K562 (cell line): ENCODE data around the gene RRBP1. TPM values are rescaled to one million over a fixed set of nuclear protein-coding genes. Genes with fewer than 3 reads are reported as not detected.

Experiments used
- CXXC5 ChIP-seq: fragments of 250-450 bp; sonication (Bioruptor Pico); IDR thresholded peaks from 2 replicates; pipeline ENCODE4 v1.8.0; 2022; ENCODE audit warnings: inconsistent platforms, mild to moderate bottlenecking, moderate library complexity
- ETV1 ChIP-seq: fragments of 450-650 bp; conservative IDR thresholded peaks from 2 replicates; pipeline ENCODE4 v1.6.1; 2016; ENCODE audit warnings: missing genetic modification characterization, control low read depth, low read depth, missing compliant biosample characterization
- KDM1A ChIP-seq, 2 experiments: fragments of 450-650 bp; IDR thresholded peaks; 2 replicates each; pipeline ENCODE4 v1.6.1; 2016; ENCODE audit warnings: mild to moderate bottlenecking in 2 of 2
- MEF2A ChIP-seq: IDR thresholded peaks from 2 replicates; pipeline ENCODE4 v1.6.1; 2011; ENCODE audit warnings: low read depth, mild to moderate bottlenecking, low read length, moderate library complexity; ENCODE audit not compliant: control insufficient read depth
- PML ChIP-seq: IDR thresholded peaks from 2 replicates; pipeline ENCODE4 v1.6.1; 2012; ENCODE audit warnings: low read length, inconsistent platforms
- STAG1 ChIP-seq: sonication (generic); formaldehyde crosslinking; IDR thresholded peaks from 2 replicates; pipeline ENCODE4 v1.5.0; 2020; ENCODE audit warnings: missing genetic modification reagents, borderline replicate concordance
- ZNF133 ChIP-seq: fragments of 250-450 bp; sonication (Bioruptor Pico); IDR thresholded peaks from 2 replicates; pipeline ENCODE4 v1.4.0; 2020; ENCODE audit warnings: mild to moderate bottlenecking
- ZNF184 ChIP-seq: sonication (generic); formaldehyde crosslinking; IDR thresholded peaks from 2 replicates; pipeline ENCODE4 v1.5.0; 2020; ENCODE audit warnings: missing genetic modification reagents
- ZNF586 ChIP-seq: fragments of 450-650 bp; formaldehyde crosslinking; conservative IDR thresholded peaks from 2 replicates; pipeline ENCODE4 v1.4.0; 2020; ENCODE audit warnings: mild to moderate bottlenecking, moderate library complexity
- ZNF830 ChIP-seq: fragments of 250-450 bp; sonication (Bioruptor Pico); IDR thresholded peaks from 2 replicates; pipeline ENCODE4 v1.5.0; 2021; ENCODE audit warnings: mild to moderate bottlenecking
- polyA plus RNA-seq, 8 experiments: library from polyadenylated mRNA; depleted of rRNA in 4 of 8; stranded (reverse) in 5 of 8; unstranded in 3 of 8; fragments of >200 nt; fragmentation: Nextera tagmentation in 2 of 8; fragmentation: Illumina TruSeq in 1 of 8; extraction: Ambion mirVana in 2 of 8; extraction: Trizol in 1 of 8; gene quantifications; 2 replicates each; pipeline versions ENCODE4 v1.2.1 to v1.2.3, GENCODE V29; 2011 to 2014; ENCODE audit warnings: inconsistent platforms in 1 of 8, missing spikeins in 1 of 8
- total RNA-seq, 7 experiments: library from RNA; depleted of rRNA in 6 of 7; stranded (reverse); fragments of >200 nt in 6 of 7; fragmentation: Illumina TruSeq in 2 of 7; extraction: Trizol in 2 of 7; gene quantifications; 2 replicates each; pipeline versions ENCODE4 v1.2.1 to v1.2.3, GENCODE V29; 2011 to 2021; ENCODE audit warnings: low replicate concordance in 1 of 7
- TF ChIP-seq, protein P1 (sequence below), 2 experiments: fragments of 450-650 bp; formaldehyde crosslinking in 1 of 2; IDR thresholded peaks; 2 replicates each; pipeline versions ENCODE4 v1.4.0 to v1.6.1; 2014 to 2020; ENCODE audit warnings: mild to moderate bottlenecking in 2 of 2, borderline replicate concordance in 1 of 2, low read depth in 1 of 2
- TF ChIP-seq, protein P2 (sequence below): fragments of 250-450 bp; sonication (Bioruptor Pico); IDR thresholded peaks from 2 replicates; pipeline ENCODE4 v1.9.0; 2021; ENCODE audit warnings: mild to moderate bottlenecking, inconsistent platforms
- TF ChIP-seq, protein P3 (sequence below): fragments of 450-650 bp; IDR thresholded peaks from 2 replicates; pipeline ENCODE4 v1.7.0; 2016; ENCODE audit warnings: borderline replicate concordance
- TF ChIP-seq, protein P4 (sequence below): fragments of 200-800 bp; sonication (Bioruptor generic); IDR thresholded peaks from 2 replicates; pipeline ENCODE4 v1.6.1; 2017; ENCODE audit warnings: missing genetic modification characterization, missing compliant biosample characterization

Gene RRBP1
- total and polyA plus RNA-seq, 9 of the 15 experiments (the other 6 are each of a cell fraction or from before 2014, with no cell fraction given) = 0.84 to 32.0 (median 17.6) TPM

DNA sequence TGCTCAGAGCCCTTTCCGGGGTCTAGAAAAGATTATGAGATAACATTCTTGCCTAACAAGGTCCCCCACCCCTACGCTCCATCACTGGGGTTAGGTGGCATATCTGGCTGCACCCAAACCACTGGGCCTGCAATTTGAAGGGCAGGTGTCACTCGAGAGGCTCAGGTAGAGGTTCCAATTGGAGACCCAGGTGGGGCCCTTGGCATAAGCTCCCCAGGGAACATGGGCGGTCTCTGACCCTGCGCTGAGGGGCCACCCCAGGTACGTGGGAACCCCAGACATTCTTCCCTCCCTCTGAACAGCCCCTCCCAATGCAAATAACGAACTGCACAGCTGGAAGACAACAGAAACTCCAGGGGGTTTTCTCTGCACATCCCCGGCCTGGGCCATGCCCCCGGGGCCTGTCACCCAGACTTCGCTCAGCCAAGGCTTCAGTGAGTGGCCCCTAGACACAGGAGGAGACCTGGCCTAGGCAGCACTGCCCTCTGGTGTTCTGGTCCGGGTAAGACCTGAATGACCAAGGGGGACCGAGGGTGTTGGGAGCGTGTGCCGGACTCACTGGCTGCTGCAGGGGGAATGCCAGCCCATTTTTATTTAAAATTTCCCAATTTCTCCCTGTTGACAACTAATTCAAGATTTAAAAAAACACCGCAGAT, 64.7 kb downstream of the RRBP1 start (continued):
- TF ChIP-seq, protein P1, sequence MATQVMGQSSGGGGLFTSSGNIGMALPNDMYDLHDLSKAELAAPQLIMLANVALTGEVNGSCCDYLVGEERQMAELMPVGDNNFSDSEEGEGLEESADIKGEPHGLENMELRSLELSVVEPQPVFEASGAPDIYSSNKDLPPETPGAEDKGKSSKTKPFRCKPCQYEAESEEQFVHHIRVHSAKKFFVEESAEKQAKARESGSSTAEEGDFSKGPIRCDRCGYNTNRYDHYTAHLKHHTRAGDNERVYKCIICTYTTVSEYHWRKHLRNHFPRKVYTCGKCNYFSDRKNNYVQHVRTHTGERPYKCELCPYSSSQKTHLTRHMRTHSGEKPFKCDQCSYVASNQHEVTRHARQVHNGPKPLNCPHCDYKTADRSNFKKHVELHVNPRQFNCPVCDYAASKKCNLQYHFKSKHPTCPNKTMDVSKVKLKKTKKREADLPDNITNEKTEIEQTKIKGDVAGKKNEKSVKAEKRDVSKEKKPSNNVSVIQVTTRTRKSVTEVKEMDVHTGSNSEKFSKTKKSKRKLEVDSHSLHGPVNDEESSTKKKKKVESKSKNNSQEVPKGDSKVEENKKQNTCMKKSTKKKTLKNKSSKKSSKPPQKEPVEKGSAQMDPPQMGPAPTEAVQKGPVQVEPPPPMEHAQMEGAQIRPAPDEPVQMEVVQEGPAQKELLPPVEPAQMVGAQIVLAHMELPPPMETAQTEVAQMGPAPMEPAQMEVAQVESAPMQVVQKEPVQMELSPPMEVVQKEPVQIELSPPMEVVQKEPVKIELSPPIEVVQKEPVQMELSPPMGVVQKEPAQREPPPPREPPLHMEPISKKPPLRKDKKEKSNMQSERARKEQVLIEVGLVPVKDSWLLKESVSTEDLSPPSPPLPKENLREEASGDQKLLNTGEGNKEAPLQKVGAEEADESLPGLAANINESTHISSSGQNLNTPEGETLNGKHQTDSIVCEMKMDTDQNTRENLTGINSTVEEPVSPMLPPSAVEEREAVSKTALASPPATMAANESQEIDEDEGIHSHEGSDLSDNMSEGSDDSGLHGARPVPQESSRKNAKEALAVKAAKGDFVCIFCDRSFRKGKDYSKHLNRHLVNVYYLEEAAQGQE (IDR thresholded peaks at IDR 0.05; ENCODE audit: borderline replicate concordance) = peak; percentile 70
- TF ChIP-seq, protein P1 (CRISPR knock-in tag; IDR thresholded peaks at IDR 0.05; ENCODE audit: low read depth) = no peak
- TF ChIP-seq STAG1 (CRISPR knock-in tag) = peak; percentile 66; the same call in 1 of the 2 replicates
- no peak for TF ChIP-seq CXXC5
- TF ChIP-seq ZNF830 (CRISPR knock-in tag) = no peak
- no peak for TF ChIP-seq ZNF586 (CRISPR knock-in tag)
- TF ChIP-seq ZNF133 = no peak
- no peak for TF ChIP-seq PML
- TF ChIP-seq, protein P2, sequence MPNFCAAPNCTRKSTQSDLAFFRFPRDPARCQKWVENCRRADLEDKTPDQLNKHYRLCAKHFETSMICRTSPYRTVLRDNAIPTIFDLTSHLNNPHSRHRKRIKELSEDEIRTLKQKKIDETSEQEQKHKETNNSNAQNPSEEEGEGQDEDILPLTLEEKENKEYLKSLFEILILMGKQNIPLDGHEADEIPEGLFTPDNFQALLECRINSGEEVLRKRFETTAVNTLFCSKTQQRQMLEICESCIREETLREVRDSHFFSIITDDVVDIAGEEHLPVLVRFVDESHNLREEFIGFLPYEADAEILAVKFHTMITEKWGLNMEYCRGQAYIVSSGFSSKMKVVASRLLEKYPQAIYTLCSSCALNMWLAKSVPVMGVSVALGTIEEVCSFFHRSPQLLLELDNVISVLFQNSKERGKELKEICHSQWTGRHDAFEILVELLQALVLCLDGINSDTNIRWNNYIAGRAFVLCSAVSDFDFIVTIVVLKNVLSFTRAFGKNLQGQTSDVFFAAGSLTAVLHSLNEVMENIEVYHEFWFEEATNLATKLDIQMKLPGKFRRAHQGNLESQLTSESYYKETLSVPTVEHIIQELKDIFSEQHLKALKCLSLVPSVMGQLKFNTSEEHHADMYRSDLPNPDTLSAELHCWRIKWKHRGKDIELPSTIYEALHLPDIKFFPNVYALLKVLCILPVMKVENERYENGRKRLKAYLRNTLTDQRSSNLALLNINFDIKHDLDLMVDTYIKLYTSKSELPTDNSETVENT (CRISPR knock-in tag) = no peak
- TF ChIP-seq KDM1A (IDR thresholded peaks at IDR 0.05) = no peak
- no peak for TF ChIP-seq ETV1 (tag)
- TF ChIP-seq, protein P3, sequence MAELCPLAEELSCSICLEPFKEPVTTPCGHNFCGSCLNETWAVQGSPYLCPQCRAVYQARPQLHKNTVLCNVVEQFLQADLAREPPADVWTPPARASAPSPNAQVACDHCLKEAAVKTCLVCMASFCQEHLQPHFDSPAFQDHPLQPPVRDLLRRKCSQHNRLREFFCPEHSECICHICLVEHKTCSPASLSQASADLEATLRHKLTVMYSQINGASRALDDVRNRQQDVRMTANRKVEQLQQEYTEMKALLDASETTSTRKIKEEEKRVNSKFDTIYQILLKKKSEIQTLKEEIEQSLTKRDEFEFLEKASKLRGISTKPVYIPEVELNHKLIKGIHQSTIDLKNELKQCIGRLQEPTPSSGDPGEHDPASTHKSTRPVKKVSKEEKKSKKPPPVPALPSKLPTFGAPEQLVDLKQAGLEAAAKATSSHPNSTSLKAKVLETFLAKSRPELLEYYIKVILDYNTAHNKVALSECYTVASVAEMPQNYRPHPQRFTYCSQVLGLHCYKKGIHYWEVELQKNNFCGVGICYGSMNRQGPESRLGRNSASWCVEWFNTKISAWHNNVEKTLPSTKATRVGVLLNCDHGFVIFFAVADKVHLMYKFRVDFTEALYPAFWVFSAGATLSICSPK = no peak
- TF ChIP-seq MEF2A = no peak
- no peak for TF ChIP-seq ZNF184 (CRISPR knock-in tag)
- TF ChIP-seq, protein P4, sequence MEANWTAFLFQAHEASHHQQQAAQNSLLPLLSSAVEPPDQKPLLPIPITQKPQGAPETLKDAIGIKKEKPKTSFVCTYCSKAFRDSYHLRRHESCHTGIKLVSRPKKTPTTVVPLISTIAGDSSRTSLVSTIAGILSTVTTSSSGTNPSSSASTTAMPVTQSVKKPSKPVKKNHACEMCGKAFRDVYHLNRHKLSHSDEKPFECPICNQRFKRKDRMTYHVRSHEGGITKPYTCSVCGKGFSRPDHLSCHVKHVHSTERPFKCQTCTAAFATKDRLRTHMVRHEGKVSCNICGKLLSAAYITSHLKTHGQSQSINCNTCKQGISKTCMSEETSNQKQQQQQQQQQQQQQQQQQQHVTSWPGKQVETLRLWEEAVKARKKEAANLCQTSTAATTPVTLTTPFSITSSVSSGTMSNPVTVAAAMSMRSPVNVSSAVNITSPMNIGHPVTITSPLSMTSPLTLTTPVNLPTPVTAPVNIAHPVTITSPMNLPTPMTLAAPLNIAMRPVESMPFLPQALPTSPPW = no peak
